ENCODE measurements around the gene NR5A2.

The NR5A2 gene

DNA sequence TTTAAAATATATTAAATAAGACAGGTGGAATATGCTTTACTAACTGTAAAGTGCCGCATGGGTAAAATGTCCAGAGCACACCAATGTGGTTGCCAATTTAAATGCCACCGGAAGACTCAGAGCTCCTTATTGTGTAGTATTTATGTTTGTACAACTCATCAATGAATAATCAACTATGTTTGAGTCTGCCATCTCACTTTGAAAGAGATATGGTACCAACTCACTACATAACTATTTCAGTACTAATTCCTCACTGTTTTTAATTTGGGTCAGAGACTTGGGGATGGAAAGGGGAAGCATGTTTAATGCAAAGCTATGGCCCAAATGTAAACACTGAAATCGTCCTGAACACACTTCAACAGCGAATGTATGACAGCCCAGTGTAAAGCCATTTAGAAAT, 144.8 kb downstream of the NR5A2 start:
- TF ChIP-seq, protein P1, sequence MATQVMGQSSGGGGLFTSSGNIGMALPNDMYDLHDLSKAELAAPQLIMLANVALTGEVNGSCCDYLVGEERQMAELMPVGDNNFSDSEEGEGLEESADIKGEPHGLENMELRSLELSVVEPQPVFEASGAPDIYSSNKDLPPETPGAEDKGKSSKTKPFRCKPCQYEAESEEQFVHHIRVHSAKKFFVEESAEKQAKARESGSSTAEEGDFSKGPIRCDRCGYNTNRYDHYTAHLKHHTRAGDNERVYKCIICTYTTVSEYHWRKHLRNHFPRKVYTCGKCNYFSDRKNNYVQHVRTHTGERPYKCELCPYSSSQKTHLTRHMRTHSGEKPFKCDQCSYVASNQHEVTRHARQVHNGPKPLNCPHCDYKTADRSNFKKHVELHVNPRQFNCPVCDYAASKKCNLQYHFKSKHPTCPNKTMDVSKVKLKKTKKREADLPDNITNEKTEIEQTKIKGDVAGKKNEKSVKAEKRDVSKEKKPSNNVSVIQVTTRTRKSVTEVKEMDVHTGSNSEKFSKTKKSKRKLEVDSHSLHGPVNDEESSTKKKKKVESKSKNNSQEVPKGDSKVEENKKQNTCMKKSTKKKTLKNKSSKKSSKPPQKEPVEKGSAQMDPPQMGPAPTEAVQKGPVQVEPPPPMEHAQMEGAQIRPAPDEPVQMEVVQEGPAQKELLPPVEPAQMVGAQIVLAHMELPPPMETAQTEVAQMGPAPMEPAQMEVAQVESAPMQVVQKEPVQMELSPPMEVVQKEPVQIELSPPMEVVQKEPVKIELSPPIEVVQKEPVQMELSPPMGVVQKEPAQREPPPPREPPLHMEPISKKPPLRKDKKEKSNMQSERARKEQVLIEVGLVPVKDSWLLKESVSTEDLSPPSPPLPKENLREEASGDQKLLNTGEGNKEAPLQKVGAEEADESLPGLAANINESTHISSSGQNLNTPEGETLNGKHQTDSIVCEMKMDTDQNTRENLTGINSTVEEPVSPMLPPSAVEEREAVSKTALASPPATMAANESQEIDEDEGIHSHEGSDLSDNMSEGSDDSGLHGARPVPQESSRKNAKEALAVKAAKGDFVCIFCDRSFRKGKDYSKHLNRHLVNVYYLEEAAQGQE (IDR thresholded peaks at IDR 0.05; ENCODE audit: insufficient read depth in 1 of 2, low read depth in 2 of 2, low read length in 2 of 2) = no peak
- no peak for TF ChIP-seq POLR2AphosphoS5 (IDR thresholded peaks at IDR 0.05; ENCODE audit: low read depth, low read length)

DNA sequence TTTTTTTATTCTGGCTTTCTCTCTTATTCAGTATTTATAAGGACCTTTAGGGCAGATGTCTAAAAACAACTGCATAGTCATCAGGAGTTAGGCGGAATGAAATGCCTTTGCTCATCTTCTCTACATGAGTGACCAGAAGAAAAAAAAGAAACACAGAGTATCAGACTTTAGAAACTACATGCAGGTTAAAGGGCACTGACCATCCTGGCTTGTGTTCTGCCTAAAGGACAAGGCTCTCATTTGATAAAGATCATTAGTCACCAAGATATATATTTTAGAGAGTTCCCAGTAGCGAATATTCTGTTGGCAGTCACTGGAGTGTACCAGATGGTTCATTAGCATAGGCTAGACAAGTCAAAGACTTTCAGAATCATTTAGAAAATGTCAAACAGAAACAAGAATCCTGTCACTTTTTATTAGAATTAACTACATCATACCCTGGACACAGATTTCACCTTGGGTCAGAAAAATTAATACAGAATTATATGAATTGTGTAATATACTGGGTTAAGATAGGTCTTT, 145.6 kb downstream of the NR5A2 start:
- TF ChIP-seq POLR2AphosphoS5 (IDR thresholded peaks at IDR 0.05; ENCODE audit: low read depth, low read length) = no peak
- no peak for TF ChIP-seq SIN3A (IDR thresholded peaks at IDR 0.05; ENCODE audit: borderline replicate concordance, insufficient read depth, low read length)
- TF ChIP-seq TAF1 (IDR thresholded peaks at IDR 0.05; ENCODE audit: borderline replicate concordance, insufficient read depth, low read length) = no peak
- TF ChIP-seq FOXP2 (optimal IDR thresholded peaks at IDR 0.05; ENCODE audit: borderline replicate concordance, extremely low read depth, extremely low read length, insufficient read depth) = no peak
- TF ChIP-seq, protein P1 (IDR thresholded peaks at IDR 0.05; ENCODE audit: insufficient read depth in 1 of 2, low read depth in 2 of 2, low read length in 2 of 2) = no peak

DNA sequence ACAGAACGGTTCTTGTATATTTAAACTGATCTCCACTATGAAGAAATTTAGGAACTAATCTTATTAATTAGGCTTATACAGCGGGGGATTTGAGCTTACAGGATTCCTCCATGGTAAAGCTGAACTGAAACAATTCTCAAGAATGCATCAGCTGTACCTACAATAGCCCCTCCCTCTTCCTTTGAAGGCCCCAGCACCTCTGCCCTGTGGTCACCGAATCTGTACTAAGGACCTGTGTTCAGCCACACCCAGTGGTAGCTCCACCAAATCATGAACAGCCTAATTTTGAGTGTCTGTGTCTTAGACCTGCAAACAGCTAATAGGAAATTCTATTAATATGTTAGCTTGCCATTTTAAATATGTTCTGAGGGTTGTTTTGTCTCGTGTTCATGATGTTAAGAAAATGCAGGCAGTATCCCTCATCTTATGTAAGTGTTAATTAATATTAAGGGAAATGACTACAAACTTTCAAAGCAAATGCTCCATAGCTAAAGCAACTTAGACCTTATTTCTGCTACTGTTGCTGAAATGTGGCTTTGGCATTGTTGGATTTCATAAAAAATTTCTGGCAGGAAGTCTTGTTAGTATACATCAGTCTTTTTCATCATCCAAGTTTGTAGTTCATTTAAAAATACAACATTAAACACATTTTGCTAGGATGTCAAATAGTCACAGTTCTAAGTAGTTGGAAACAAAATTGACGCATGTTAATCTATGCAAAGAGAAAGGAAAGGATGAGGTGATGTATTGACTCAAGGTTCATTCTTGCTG, 147.2 kb downstream of the NR5A2 start:
- TF ChIP-seq POLR2AphosphoS5 (IDR thresholded peaks at IDR 0.05; ENCODE audit: low read depth, low read length) (no peak), FOXP2 (optimal IDR thresholded peaks at IDR 0.05; ENCODE audit: borderline replicate concordance, extremely low read depth, extremely low read length, insufficient read depth) (no peak), SIN3A (IDR thresholded peaks at IDR 0.05; ENCODE audit: borderline replicate concordance, insufficient read depth, low read length) (no peak), TAF1 (IDR thresholded peaks at IDR 0.05; ENCODE audit: borderline replicate concordance, insufficient read depth, low read length) (no peak)
- TF ChIP-seq, protein P1 (IDR thresholded peaks at IDR 0.05; ENCODE audit: insufficient read depth in 1 of 2, low read depth in 2 of 2, low read length in 2 of 2) = no peak

DNA sequence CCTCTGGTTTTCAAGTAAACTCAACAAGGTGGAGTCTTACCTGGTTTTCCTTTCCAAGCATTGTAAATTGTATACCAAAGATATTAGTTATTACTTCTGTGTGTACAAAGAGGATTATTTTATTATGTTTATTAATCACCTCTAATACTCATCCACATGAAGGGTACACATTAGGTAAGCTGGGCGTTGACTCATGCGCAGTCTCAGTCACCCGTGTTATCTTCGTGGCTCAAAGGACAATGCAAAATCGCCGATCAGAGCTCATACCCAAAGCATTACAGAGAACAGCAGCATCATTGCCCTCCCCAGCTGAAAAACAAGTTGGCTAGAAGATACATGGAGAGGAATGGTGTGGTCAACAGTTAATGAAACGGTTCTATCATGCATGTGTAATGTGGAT, 148.7 kb downstream of the NR5A2 start:
- no peak for TF ChIP-seq TAF1 (IDR thresholded peaks at IDR 0.05; ENCODE audit: borderline replicate concordance, insufficient read depth, low read length)

DNA sequence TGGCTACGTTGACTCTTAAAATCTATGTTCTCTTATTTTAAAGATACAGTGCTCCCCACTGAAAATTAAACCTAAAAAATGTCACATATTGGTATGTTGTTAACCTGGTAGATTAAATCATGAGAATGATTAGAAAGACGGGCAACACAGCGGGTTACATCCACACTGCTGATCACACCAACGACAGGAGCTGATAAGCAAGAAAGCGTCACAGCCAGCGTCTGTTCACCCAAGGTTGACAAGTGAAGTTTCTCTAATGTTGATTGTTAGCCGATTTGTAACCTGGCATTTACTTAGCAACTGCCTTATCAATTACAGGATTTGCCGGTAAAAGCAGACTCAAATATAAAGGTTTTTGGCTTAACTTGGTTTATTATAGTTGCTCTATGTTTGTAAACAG, 149.3 kb downstream of the NR5A2 start:
- TF ChIP-seq TAF1 (IDR thresholded peaks at IDR 0.05; ENCODE audit: borderline replicate concordance, insufficient read depth, low read length) = no peak
- TF ChIP-seq, protein P1 (IDR thresholded peaks at IDR 0.05; ENCODE audit: insufficient read depth in 1 of 2, low read depth in 2 of 2, low read length in 2 of 2) = no peak
- TF ChIP-seq SIN3A (IDR thresholded peaks at IDR 0.05; ENCODE audit: borderline replicate concordance, insufficient read depth, low read length) = no peak
- no peak for TF ChIP-seq POLR2AphosphoS5 (IDR thresholded peaks at IDR 0.05; ENCODE audit: low read depth, low read length)
- no peak for TF ChIP-seq FOXP2 (optimal IDR thresholded peaks at IDR 0.05; ENCODE audit: borderline replicate concordance, extremely low read depth, extremely low read length, insufficient read depth)

All from PFSK-1 (cell line).